K562 (cell line): Measurements from ENCODE around the gene FAM114A1. TPM values are rescaled to one million over a fixed set of nuclear protein-coding genes. Genes with fewer than 3 reads are reported as not detected.

Experiments used
- HDAC6 ChIP-seq: IDR thresholded peaks from 2 replicates; pipeline ENCODE4 v1.6.1; 2012; ENCODE audit warnings: low read depth, mild to moderate bottlenecking, control low read depth, inconsistent platforms, low read length, moderate library complexity
- POLR3A ChIP-seq: IDR thresholded peaks from 2 replicates; pipeline ENCODE4 v1.6.1; 2011; ENCODE audit warnings: borderline replicate concordance, mild to moderate bottlenecking, moderate library complexity; ENCODE audit not compliant: insufficient read length, insufficient read depth; ENCODE audit errors: extremely low read depth
- TAL1 ChIP-seq: fragments of 450-650 bp; IDR thresholded peaks from 2 replicates; pipeline ENCODE4 v1.6.1; 2016; ENCODE audit warnings: mild to moderate bottlenecking
- ZNF184 ChIP-seq: sonication (generic); formaldehyde crosslinking; IDR thresholded peaks from 2 replicates; pipeline ENCODE4 v1.5.0; 2020; ENCODE audit warnings: missing genetic modification reagents
- ZNF3 ChIP-seq: fragments of 250-450 bp; sonication (Bioruptor Pico); IDR thresholded peaks from 2 replicates; pipeline ENCODE4 v1.5.0; 2021; ENCODE audit warnings: mild to moderate bottlenecking, moderate library complexity
- polyA plus RNA-seq, 8 experiments: library from polyadenylated mRNA; depleted of rRNA in 4 of 8; stranded (reverse) in 5 of 8; unstranded in 3 of 8; fragments of >200 nt; fragmentation: Nextera tagmentation in 2 of 8; fragmentation: Illumina TruSeq in 1 of 8; extraction: Ambion mirVana in 2 of 8; extraction: Trizol in 1 of 8; gene quantifications; 2 replicates each; pipeline versions ENCODE4 v1.2.1 to v1.2.3, GENCODE V29; 2011 to 2014; ENCODE audit warnings: inconsistent platforms in 1 of 8, missing spikeins in 1 of 8
- total RNA-seq, 7 experiments: library from RNA; depleted of rRNA in 6 of 7; stranded (reverse); fragments of >200 nt in 6 of 7; fragmentation: Illumina TruSeq in 2 of 7; extraction: Trizol in 2 of 7; gene quantifications; 2 replicates each; pipeline versions ENCODE4 v1.2.1 to v1.2.3, GENCODE V29; 2011 to 2021; ENCODE audit warnings: low replicate concordance in 1 of 7
- TF ChIP-seq, protein P1 (sequence below), 2 experiments: IDR thresholded peaks; 2 replicates each; pipeline ENCODE4 v1.6.1; 2012; ENCODE audit warnings: improper control_type of control experiment in 2 of 2, low read depth in 2 of 2, low read length in 2 of 2, borderline replicate concordance in 1 of 2
- TF ChIP-seq, protein P2 (sequence below): fragments of 450-650 bp; formaldehyde crosslinking; IDR thresholded peaks from 2 replicates; pipeline ENCODE4 v1.4.0; 2022; ENCODE audit warnings: mild to moderate bottlenecking, moderate library complexity

FAM114A1 gene
- total and polyA plus RNA-seq, 9 of the 15 experiments (the other 6 are each of a cell fraction or from before 2014, with no cell fraction given), result 1.8 to 12.0 (median 4.3) TPM

DNA sequence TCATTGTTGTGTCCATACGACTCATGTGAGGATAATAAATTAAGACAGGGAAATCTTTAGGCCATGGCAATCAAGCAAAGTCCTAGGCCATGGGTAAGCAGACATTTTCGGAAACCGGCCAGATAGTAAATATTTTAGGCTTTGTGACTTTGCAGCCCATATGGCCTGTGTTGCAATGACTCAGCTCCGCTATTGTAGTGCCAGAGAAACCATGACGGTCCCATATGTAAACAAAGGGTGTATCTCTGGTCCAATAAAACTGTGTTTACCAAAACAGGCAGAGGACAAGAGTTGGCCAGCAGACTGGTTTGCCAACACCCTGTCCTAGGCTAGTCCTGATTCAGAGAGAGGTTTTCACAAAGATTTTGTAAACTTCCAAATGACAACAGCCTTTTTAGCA is 5.0 kb downstream of the FAM114A1 start (continued):
- TF ChIP-seq, protein P1, sequence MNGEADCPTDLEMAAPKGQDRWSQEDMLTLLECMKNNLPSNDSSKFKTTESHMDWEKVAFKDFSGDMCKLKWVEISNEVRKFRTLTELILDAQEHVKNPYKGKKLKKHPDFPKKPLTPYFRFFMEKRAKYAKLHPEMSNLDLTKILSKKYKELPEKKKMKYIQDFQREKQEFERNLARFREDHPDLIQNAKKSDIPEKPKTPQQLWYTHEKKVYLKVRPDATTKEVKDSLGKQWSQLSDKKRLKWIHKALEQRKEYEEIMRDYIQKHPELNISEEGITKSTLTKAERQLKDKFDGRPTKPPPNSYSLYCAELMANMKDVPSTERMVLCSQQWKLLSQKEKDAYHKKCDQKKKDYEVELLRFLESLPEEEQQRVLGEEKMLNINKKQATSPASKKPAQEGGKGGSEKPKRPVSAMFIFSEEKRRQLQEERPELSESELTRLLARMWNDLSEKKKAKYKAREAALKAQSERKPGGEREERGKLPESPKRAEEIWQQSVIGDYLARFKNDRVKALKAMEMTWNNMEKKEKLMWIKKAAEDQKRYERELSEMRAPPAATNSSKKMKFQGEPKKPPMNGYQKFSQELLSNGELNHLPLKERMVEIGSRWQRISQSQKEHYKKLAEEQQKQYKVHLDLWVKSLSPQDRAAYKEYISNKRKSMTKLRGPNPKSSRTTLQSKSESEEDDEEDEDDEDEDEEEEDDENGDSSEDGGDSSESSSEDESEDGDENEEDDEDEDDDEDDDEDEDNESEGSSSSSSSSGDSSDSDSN (IDR thresholded peaks at IDR 0.05; ENCODE audit: borderline replicate concordance in 1 of 2, low read depth in 2 of 2, low read length in 2 of 2), result no peak
- no peak for TF ChIP-seq TAL1
- no peak for TF ChIP-seq HDAC6
- no peak for TF ChIP-seq POLR3A
- TF ChIP-seq ZNF184 (CRISPR knock-in tag), result no peak
- TF ChIP-seq, protein P2, sequence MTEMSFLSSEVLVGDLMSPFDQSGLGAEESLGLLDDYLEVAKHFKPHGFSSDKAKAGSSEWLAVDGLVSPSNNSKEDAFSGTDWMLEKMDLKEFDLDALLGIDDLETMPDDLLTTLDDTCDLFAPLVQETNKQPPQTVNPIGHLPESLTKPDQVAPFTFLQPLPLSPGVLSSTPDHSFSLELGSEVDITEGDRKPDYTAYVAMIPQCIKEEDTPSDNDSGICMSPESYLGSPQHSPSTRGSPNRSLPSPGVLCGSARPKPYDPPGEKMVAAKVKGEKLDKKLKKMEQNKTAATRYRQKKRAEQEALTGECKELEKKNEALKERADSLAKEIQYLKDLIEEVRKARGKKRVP (CRISPR knock-in tag), result 0 out of 2 replicates have a peak, but pooled peaks have one; percentile 27
- TF ChIP-seq ZNF3, result no peak
